GM12865 (cell line): Measurements from ENCODE around the gene TMIGD3.
"Not testable (repeated sequence)": the region's sequence is repeated elsewhere in the genome, so short reads cannot be mapped to it uniquely, and the experiment has no call there.

Experiments used
- DNase-seq: peaks from one replicate; pipeline ENCODE4 v3.0.0; 2010; ENCODE audit warnings: low read depth
- H3K4me3 ChIP-seq: 2 replicates; pipeline ENCODE4 v1.5.1; 2011; ENCODE audit warnings: mild to moderate bottlenecking, low read depth, low read length, control low read depth
- TF ChIP-seq, protein P1 (sequence below): IDR thresholded peaks from 2 replicates; pipeline ENCODE4 v1.5.1; 2011; ENCODE audit warnings: low read length, control low read depth, low read depth, inconsistent platforms; ENCODE audit not compliant: insufficient read depth; ENCODE audit errors: missing control alignments

The TMIGD3 gene

GRCh38 chr1:111503585-111504060 lies at the start of gene TMIGD3, which contains the start of gene ADORA3:
Gene TMIGD3, minus strand, starts transcription at chr1:111503633. Its CDS starts 279 bp downstream, at chr1:111503354.
Gene ADORA3, minus strand, starts transcription at chr1:111503633. Its CDS starts 279 bp downstream, at chr1:111503354.
- TF ChIP-seq, protein P1, sequence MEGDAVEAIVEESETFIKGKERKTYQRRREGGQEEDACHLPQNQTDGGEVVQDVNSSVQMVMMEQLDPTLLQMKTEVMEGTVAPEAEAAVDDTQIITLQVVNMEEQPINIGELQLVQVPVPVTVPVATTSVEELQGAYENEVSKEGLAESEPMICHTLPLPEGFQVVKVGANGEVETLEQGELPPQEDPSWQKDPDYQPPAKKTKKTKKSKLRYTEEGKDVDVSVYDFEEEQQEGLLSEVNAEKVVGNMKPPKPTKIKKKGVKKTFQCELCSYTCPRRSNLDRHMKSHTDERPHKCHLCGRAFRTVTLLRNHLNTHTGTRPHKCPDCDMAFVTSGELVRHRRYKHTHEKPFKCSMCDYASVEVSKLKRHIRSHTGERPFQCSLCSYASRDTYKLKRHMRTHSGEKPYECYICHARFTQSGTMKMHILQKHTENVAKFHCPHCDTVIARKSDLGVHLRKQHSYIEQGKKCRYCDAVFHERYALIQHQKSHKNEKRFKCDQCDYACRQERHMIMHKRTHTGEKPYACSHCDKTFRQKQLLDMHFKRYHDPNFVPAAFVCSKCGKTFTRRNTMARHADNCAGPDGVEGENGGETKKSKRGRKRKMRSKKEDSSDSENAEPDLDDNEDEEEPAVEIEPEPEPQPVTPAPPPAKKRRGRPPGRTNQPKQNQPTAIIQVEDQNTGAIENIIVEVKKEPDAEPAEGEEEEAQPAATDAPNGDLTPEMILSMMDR: no peak
- H3K4me3 ChIP-seq: no peak within 1 kb of the TSS
- peak; percentile 60 for DNase-seq

DNA sequence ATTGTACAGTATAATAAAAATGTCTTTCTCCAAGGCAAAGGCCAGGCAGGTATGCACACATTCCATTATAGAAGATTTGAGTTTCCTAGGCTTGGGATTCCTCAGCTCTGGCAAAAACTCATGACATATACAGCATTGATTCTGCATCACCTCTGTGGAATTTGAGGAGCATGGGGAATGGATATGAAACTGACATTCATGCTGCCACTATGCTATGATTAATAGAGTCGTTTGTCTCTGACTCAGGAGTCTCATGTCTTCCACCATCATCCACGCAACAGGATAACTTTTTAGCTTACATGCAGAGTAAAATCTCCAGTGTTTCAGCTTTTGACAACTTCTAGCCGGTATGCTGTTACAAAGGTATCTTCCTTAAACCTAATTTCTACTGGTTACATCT lies 49.8 kb upstream of the TMIGD3 start:
- H3K4me3 ChIP-seq: no peak overlapping the region
- TF ChIP-seq, protein P1: no peak
- DNase-seq: no peak

GRCh38 chr1:111552587-111552986 lies 49.2 kb upstream of the TMIGD3 start:
- no peak overlapping the region for H3K4me3 ChIP-seq
- no peak for DNase-seq
- TF ChIP-seq, protein P1: no peak

- TF ChIP-seq, protein P1: no peak
- no peak overlapping the region for H3K4me3 ChIP-seq
- DNase-seq: no peak
Measured at GRCh38 chr1:111551623-111552411, 48.4 kb upstream of the TMIGD3 start.

DNA sequence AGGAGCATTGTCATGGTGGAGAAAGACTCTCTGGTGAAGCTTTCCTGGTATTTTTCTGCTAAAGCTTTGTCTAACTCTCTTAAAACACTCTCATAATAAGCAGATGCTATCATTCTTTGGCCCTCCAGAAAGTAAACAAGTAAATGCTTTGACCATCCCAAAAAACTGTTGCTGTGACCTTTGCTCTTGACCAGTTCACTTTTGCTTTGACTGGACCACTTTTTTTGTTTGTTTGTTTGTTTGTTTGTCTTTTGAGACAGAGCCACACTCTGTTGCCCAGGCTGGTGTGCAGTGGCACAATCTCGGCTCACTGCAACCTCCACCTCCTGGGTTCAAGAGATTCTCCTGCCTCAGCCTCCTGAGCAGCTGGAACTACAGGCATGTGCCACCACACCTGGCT lies 44.4 kb upstream of the TMIGD3 start:
- not testable (repeated sequence) for H3K4me3 ChIP-seq, DNase-seq

DNA sequence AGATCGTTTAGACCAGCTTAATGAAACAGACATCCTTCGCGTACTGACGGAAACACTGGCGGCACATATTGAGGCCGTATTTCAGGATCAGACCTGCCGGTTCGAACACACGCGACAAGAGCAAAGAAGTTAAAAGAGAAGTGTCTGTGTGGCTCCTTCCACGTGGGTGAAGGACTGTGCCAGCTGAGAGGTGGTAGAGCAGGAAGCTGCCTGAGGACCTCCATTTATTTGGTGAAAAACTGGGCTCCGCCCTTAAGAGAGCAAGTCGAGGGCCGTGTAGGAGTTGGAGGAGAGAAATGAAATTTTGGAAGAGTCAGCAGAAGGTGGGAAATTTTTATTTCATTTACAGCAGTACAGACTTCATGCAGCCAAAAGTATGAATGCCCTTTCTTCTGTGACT lies 38.8 kb upstream of the TMIGD3 start:
- H3K4me3 ChIP-seq: no peak overlapping the region
- no peak for DNase-seq
- TF ChIP-seq, protein P1: no peak

DNA sequence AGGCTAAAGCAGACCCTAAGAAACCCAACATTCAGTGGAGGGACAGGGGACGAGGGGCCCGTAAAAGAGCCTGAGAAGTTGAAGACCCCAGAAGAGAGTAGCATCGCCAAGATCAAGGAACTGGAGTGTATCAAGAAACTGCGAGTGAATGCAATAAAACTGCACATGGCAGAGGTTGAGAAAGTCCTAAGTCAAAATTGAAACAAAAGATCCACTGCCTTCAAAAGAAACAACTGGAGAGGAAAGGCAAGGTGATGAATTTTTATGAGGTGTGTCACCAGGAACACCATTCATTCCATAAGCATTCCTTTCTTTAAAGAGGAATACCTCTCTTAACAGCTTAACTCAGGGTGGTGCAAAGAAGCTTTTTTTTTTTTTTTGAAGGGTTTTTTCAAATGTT lies 38.3 kb upstream of the TMIGD3 start:
- TF ChIP-seq, protein P1: no peak
- no peak for DNase-seq
- no peak overlapping the region for H3K4me3 ChIP-seq
